Right ventricle myocardium superior (tissue), 1 donor: ENCODE measurements around the gene LIAS. TPM values are rescaled to one million over a fixed set of nuclear protein-coding genes. Genes with fewer than 3 reads are reported as not detected.
"Not testable (repeated sequence)": the region's sequence is repeated elsewhere in the genome, so short reads cannot be mapped to it uniquely, and the experiment has no call there.

Source experiments
- ATAC-seq: fragments of 200-7000 bp; cut with Tn5 transposase; one replicate; pipeline ENCODE4 v1.9.1; 2020; ENCODE audit warnings: mild to moderate bottlenecking; ENCODE audit not compliant: poor library complexity
- DNase-seq: peaks from one replicate; pipeline ENCODE4 v3.0.0-alpha.2; 2020
- intact Hi-C: fragments of 100-400 bp; cut with DNase I; formaldehyde crosslinking; loops from one replicate; pipeline ENCODE4 v1.11.2; 2022
- total RNA-seq: library from RNA; stranded (reverse); fragmentation: NEBNext Ultra II Directional; extraction: Animal tissue kit (Norgen Biotek cat#: 25700); gene quantifications from one replicate; pipeline ENCODE4 v1.2.1, GENCODE V29; 2021
- donor health status: DM: no; HTN: yes; CAD: no; lungs with severe emphysema.

The LIAS gene
- total RNA-seq, 1 donor from 2014 or later: 31.4 TPM

- ATAC-seq (no peak), DNase-seq (no peak)
- intact Hi-C loops: no loop called here
Measured at GRCh38 chr4:39451423-39452023, 7.3 kb upstream of the LIAS start.

GRCh38 chr4:39452153-39452859, 6.5 kb upstream of the LIAS start:
- intact Hi-C loops: no loop called here
- no peak for ATAC-seq
- DNase-seq: no peak

- intact Hi-C loops: no loop called here
- ATAC-seq (no peak), DNase-seq (no peak)
Measured at GRCh38 chr4:39452860-39453587, 5.8 kb upstream of the LIAS start.

GRCh38 chr4:39453738-39454137, 5.1 kb upstream of the LIAS start:
- intact Hi-C loops: no loop called here
- no peak for DNase-seq
- ATAC-seq: no peak

GRCh38 chr4:39455486-39455885, 3.4 kb upstream of the LIAS start:
- intact Hi-C loops: no loop called here
- DNase-seq (no peak), ATAC-seq (no peak)

- no peak for ATAC-seq
- intact Hi-C loops: no loop called here
- no peak for DNase-seq
Measured at GRCh38 chr4:39456946-39457763, 1.7 kb upstream of the LIAS start.

GRCh38 chr4:39458161-39458504, 723 bp upstream of the LIAS start:
- DNase-seq, intact Hi-C loops, ATAC-seq: not testable (repeated sequence)

- intact Hi-C loops: loop anchor here (5.0 kb wide), 1 partner anchor 512 kb away; the partner anchor contains the start of gene PDS5A
- no peak for DNase-seq
- no peak for ATAC-seq
Measured at GRCh38 chr4:39464886-39465501, 6.1 kb downstream of the LIAS start.

- DNase-seq (no peak), ATAC-seq (no peak)
- intact Hi-C loops: loop anchor here (5.0 kb wide), 1 partner anchor 511 kb away; the partner anchor contains the start of gene PDS5A
Measured at GRCh38 chr4:39466747-39467146, 7.9 kb downstream of the LIAS start.

GRCh38 chr4:39467464-39467863, 8.6 kb downstream of the LIAS start:
- DNase-seq (no peak), ATAC-seq (no peak)
- intact Hi-C loops: loop anchor here (5.0 kb wide), 1 partner anchor 510 kb away; the partner anchor contains the start of gene PDS5A

GRCh38 chr4:39469429-39470077, 10.7 kb downstream of the LIAS start:
- intact Hi-C loops: loop anchor here (5.0 kb wide), 1 partner anchor 508 kb away; the partner anchor contains the start of gene PDS5A
- ATAC-seq (peak; percentile 90), DNase-seq (no peak)

GRCh38 chr4:39470402-39470801, 11.5 kb downstream of the LIAS start:
- intact Hi-C loops: no loop called here
- no peak for ATAC-seq
- DNase-seq: no peak

GRCh38 chr4:39472396-39472795, 13.5 kb downstream of the LIAS start:
- intact Hi-C loops: no loop called here
- DNase-seq (no peak), ATAC-seq (no peak)

- intact Hi-C loops: no loop called here
- no peak for DNase-seq
- no peak for ATAC-seq
Measured at GRCh38 chr4:39476187-39476895, 17.5 kb downstream of the LIAS start.

- DNase-seq (no peak), ATAC-seq (no peak)
- intact Hi-C loops: no loop called here
Measured at GRCh38 chr4:39480251-39480650, 21.4 kb downstream of the LIAS start.

- ATAC-seq: peak; percentile 10
- intact Hi-C loops: no loop called here
- no peak for DNase-seq
Measured at GRCh38 chr4:39480902-39481695, 22.2 kb downstream of the LIAS start.
